Endothelial cell of umbilical vein (primary cell): Measurements from ENCODE around the gene DAB2. TPM values are rescaled to one million over a fixed set of nuclear protein-coding genes. Genes with fewer than 3 reads are reported as not detected.

Source experiments
- BruUV-seq: library from RNA; stranded (reverse); fragments of 400-500 nt; replicated peaks from 2 replicates; lab custom pipeline; 2021; lab: Mats Ljungman, UMichigan
- CTCF ChIA-PET: fragments of 300-600, 350-600 bp; sonication (Branson Sonifier 250); formaldehyde crosslinking; loops from one replicate; lab custom pipeline; 2021; ENCODE audit warnings: antibody characterized with exemption, inconsistent platforms; lab: Charles Lee
- POLR2A ChIA-PET: fragments of 300-600, 350-600 bp; sonication (Branson Sonifier 250); formaldehyde crosslinking; loops from one replicate; lab custom pipeline; 2021; ENCODE audit warnings: antibody characterized with exemption, inconsistent platforms; lab: Charles Lee
- DNase-seq: peaks from one replicate; pipeline ENCODE4 v3.0.0-alpha.2; 2011; ENCODE audit warnings: low read depth, low spot score
- FAIRE-seq: peaks from 2 replicates; lab custom pipeline; 2011; peaks lifted over from hg19 to GRCh38; lab: Jason Lieb, UNC
- H2AFZ ChIP-seq: 2 replicates; pipeline ENCODE4 v1.6.0; 2012; ENCODE audit warnings: low read depth, low read length, control low read depth, inconsistent platforms
- H3K27ac ChIP-seq: 2 replicates; pipeline ENCODE4 v1.5.1; 2011; ENCODE audit warnings: low read depth, mild to moderate bottlenecking, control low read depth, low read length, moderate library complexity; ENCODE audit not compliant: insufficient read depth
- H3K27me3 ChIP-seq, 2 experiments: 2 replicates each; pipeline versions ENCODE4 v1.6.0 to v1.6.1; 2011; ENCODE audit warnings: low read length in 2 of 2, mixed read lengths in 1 of 2; ENCODE audit not compliant: control insufficient read depth in 2 of 2, insufficient read depth in 2 of 2
- H3K36me3 ChIP-seq, 2 experiments: 2 replicates in 1 of 2; 3 replicates in 1 of 2; pipeline ENCODE4 v1.5.1; 2011; ENCODE audit warnings: low read length in 2 of 2, mild to moderate bottlenecking in 1 of 2, moderate library complexity in 1 of 2; ENCODE audit not compliant: control insufficient read depth in 2 of 2, insufficient read depth in 2 of 2; ENCODE audit errors: extremely low read depth in 1 of 2
- H3K4me1 ChIP-seq: 3 replicates; pipeline ENCODE4 v1.5.1; 2011; ENCODE audit warnings: mild to moderate bottlenecking, low read length; ENCODE audit not compliant: control insufficient read depth, insufficient read depth; ENCODE audit errors: extremely low read depth
- H3K4me2 ChIP-seq: 2 replicates; pipeline ENCODE4 v1.6.1; 2011; ENCODE audit warnings: low read length, control low read depth, mixed read lengths; ENCODE audit not compliant: insufficient read depth
- H3K4me3 ChIP-seq, 3 experiments: fragments of 200-600 bp in 1 of 3; sonication (generic), shearing (Covaris generic) in 1 of 3; replicated peaks in 1 of 3; 2 replicates each; pipeline ENCODE4 v1.5.1; 2011 to 2016; ENCODE audit warnings: control low read depth in 3 of 3, low read length in 3 of 3, mild to moderate bottlenecking in 2 of 3, inconsistent platforms in 1 of 3, low read depth in 1 of 3, moderate library complexity in 1 of 3; ENCODE audit not compliant: insufficient read depth in 1 of 3
- H3K79me2 ChIP-seq: 2 replicates; pipeline ENCODE4 v1.6.0; 2012; ENCODE audit warnings: low read length, inconsistent platforms; ENCODE audit not compliant: control insufficient read depth, insufficient read depth
- H3K9ac ChIP-seq: replicated peaks from 2 replicates; pipeline ENCODE3; 2011; ENCODE audit warnings: low read length, control low read depth; ENCODE audit not compliant: insufficient read depth; ENCODE audit errors: extremely low read depth
- H3K9me1 ChIP-seq: replicated peaks from 3 replicates; pipeline ENCODE4 v1.6.0; 2011; ENCODE audit warnings: mild to moderate bottlenecking, low read length; ENCODE audit not compliant: control insufficient read depth, insufficient read depth; ENCODE audit errors: extremely low read depth
- H3K9me3 ChIP-seq: replicated peaks from 2 replicates; pipeline ENCODE4 v1.5.1; 2012; ENCODE audit warnings: low read length, inconsistent platforms; ENCODE audit not compliant: control insufficient read depth, insufficient read depth
- H4K20me1 ChIP-seq: replicated peaks from 2 replicates; pipeline ENCODE3; 2011; ENCODE audit warnings: mild to moderate bottlenecking, low read length; ENCODE audit not compliant: control insufficient read depth, insufficient read depth; ENCODE audit errors: extremely low read depth
- CTCF ChIP-seq, 2 donors: IDR thresholded peaks; 1 replicate in 1 of 2; 2 replicates in 1 of 2; pipeline ENCODE4 v1.5.1; 2011; ENCODE audit warnings: low read length in 2 of 2, mild to moderate bottlenecking in 2 of 2, moderate library complexity in 2 of 2, control low read depth in 1 of 2, inconsistent platforms in 1 of 2, low read depth in 1 of 2; ENCODE audit not compliant: insufficient read depth in 1 of 2; ENCODE audit errors: extremely low read depth in 1 of 2
- EZH2 ChIP-seq: IDR thresholded peaks from 2 replicates; pipeline ENCODE4 v1.6.1; 2012; ENCODE audit warnings: borderline replicate concordance, low read depth, mild to moderate bottlenecking, moderate library complexity, low read length, inconsistent platforms; ENCODE audit not compliant: severe bottlenecking
- FOS ChIP-seq: IDR thresholded peaks from 2 replicates; pipeline ENCODE4 v1.6.1; 2011; ENCODE audit warnings: mild to moderate bottlenecking, low read length, moderate library complexity, borderline replicate concordance; ENCODE audit not compliant: insufficient read depth
- GATA2 ChIP-seq: IDR thresholded peaks from 2 replicates; pipeline ENCODE4 v1.7.0; 2011; ENCODE audit warnings: low read depth, mild to moderate bottlenecking, moderate library complexity, mixed read lengths, low read length; ENCODE audit not compliant: insufficient read length, insufficient read depth
- MAX ChIP-seq: IDR thresholded peaks from 2 replicates; pipeline ENCODE4 v1.6.1; 2011; ENCODE audit not compliant: insufficient read depth, insufficient read length
- POLR2A ChIP-seq: IDR thresholded peaks from 2 replicates; pipeline ENCODE4 v1.6.1; 2012; ENCODE audit warnings: low read depth, mild to moderate bottlenecking, control low read depth, low read length
- POLR2AphosphoS5 ChIP-seq: IDR thresholded peaks from 2 replicates; pipeline ENCODE4 v1.6.1; 2012; ENCODE audit warnings: low read depth, mild to moderate bottlenecking, control low read depth, low read length, moderate library complexity; ENCODE audit not compliant: insufficient read depth
- dilution Hi-C: fragments of 300-500 bp; cut with MboI; formaldehyde crosslinking; loops from one replicate; pipeline ENCODE4 v1.15.0; 2019; ENCODE audit warnings: low sequenced_read_pairs; ENCODE audit not compliant: extremely low pct_ligation_motif_present
- intact Hi-C: fragments of 100-400 bp; cut with micrococcal nuclease; formaldehyde crosslinking; loops from one replicate; pipeline ENCODE4 v1.10.0; 2022
- polyA plus RNA-seq, 4 experiments: library from polyadenylated mRNA; depleted of rRNA in 3 of 4; stranded (reverse) in 3 of 4; unstranded in 1 of 4; fragments of >200 nt; gene quantifications; 2 replicates each; pipeline versions ENCODE4 v1.2.1 to v1.2.3, GENCODE V29; 2011 to 2012; ENCODE audit warnings: missing spikeins in 1 of 4
- total RNA-seq: library from RNA; stranded (reverse); gene quantifications from 2 replicates; pipeline ENCODE4 v1.2.3, GENCODE V29; 2021

DAB2 gene
- total and polyA plus RNA-seq, 2 donors (not counting 3 experiments of a cell fraction or from before 2014, with no cell fraction given): 168 to 283 TPM

GRCh38 chr5:39423331-39423751 lies 1.4 kb downstream of the DAB2 start:
- TF ChIP-seq POLR2AphosphoS5 (no peak), EZH2 (no peak), MAX (no peak), FOS (no peak), POLR2A (peak; percentile 66), GATA2 (peak; percentile 7), CTCF (IDR thresholded peaks at IDR 0.05; ENCODE audit: extremely low read depth in 1 of 2, insufficient read depth in 1 of 2, low read depth in 1 of 2, low read length in 2 of 2) (no peak)
- DNase-seq (peak; percentile 53), FAIRE-seq (no peak)
- Histone ChIP-seq H3K9me3 (no peaks in the 10 kb centered on the region), H3K36me3 (peaks cover 3 to 5% of the 10 kb centered on the region in 2 experiments), H3K4me1 (peaks cover 64% of the 10 kb centered on the region), H3K4me2 (peak overlapping the region; percentile 69), H4K20me1 (peaks cover 3% of the 10 kb centered on the region), H3K79me2 (peaks cover 63% of the 10 kb centered on the region), H3K9me1 (no peaks in the 10 kb centered on the region), H3K27ac (peak overlapping the region; percentile 91), H3K4me3 (peak overlapping the region; percentile 56 to 100 (median 99)), H2AFZ (no peak overlapping the region), H3K9ac (peak overlapping the region; percentile 100), H3K27me3 (no peaks in the 10 kb centered on the region)
- ChIA-PET CTCF (interaction anchor here (0.8 to 8.4 kb wide), 14 partner anchors 10 to 125 kb away, joined by 3 to 210 read pairs (median 15); no protein-coding TSS in a partner anchor), POLR2A (interaction anchor here (0.6 to 3.8 kb wide), 10 partner anchors 11 to 187 kb away, joined by 3 to 50 read pairs (median 10); no protein-coding TSS in a partner anchor)
- dilution Hi-C loops (loop anchor here (25.0 kb wide), 1 partner anchor 114 kb away; no protein-coding TSS in a partner anchor), intact Hi-C loops (loop anchor here (10.0 kb wide), 1 partner anchor 349 kb away; the partner anchor contains the start of gene RICTOR)
- BruUV-seq: no TSS peak
